ENCODE measurements around the gene SENP8.

DNA sequence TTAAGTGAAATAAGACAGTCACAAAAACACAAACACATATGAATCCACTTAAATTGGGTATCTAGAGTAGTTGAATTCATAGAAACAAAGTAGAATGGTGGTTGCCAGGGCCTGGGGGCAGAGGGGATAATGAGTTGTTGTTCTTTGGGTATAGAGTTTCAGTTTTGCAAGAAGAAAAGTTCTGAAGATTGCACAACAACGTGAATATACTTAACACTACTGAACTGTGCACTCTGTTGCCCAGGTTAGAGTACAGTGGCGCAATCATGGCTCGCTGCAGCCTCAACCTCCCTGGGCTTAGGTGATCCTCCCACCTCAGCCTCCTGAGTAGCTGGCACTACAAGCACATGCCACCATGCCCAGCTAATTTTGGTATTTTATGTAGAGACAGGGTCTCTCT lies 64.5 kb downstream of the SENP8 start:
- TF ChIP-seq CTCF (conservative IDR thresholded peaks at IDR 0.05; ENCODE audit: low read length) (no peak), EZH2phosphoT487 (IDR thresholded peaks at IDR 0.05; ENCODE audit: borderline replicate concordance) (no peak)

All from Loucy (cell line).